ENCODE results near the gene RPS3. TPM values are rescaled to one million over a fixed set of nuclear protein-coding genes. Genes with fewer than 3 reads are reported as not detected.
"Not testable (repeated sequence)": the region's sequence is repeated elsewhere in the genome, so short reads cannot be mapped to it uniquely, and the experiment has no call there.

The RPS3 gene
- total and polyA plus RNA-seq, 9 of the 15 experiments (the other 6 are each of a cell fraction or from before 2014, with no cell fraction given): 2,700 to 5,771 (median 3,679) TPM

DNA sequence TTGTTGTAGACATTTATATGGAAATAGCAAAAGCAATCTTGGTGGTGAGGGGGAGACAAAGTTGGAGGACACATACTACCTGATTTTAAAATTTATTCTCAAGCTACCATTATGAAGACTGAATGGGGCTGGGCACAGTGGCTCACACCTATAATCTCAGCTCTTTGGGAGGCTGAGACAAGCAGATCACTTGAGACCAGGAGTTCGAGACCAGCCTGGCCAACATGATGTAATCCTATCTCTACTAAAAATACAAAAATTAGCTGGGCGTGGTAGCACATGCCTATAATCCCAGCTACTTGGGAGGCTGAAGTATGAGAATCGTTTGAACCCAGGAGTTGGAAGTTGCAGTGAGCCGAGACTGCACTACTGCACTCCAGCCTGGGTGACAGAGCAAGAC is 37.0 kb upstream of the RPS3 start:
- H3K9me3 ChIP-seq (replicated peaks; ENCODE audit: control insufficient read depth, insufficient read depth, low read depth, low read length); CTCF ChIA-PET (ENCODE audit: low intra/inter-chr PET ratio); BruUV-seq (replicated peaks); H4K20me1 ChIP-seq (replicated peaks; ENCODE audit: control insufficient read depth, insufficient read depth, low read length); DNase-seq (ENCODE audit: extremely low read depth in 1 of 4, low spot score in 3 of 4); H3K4me1 ChIP-seq (replicated peaks in 1 of 2; ENCODE audit: control insufficient read depth in 2 of 2, insufficient read depth in 2 of 2, low read length in 2 of 2); in situ Hi-C loops (cut with MboI); H3K4me3 ChIP-seq; H3K27ac ChIP-seq (ENCODE audit: extremely low read depth, low read depth, low read length); intact Hi-C loops (cut with micrococcal nuclease); H3K9me1 ChIP-seq (ENCODE audit: control insufficient read depth, insufficient read depth, low read length); H3K27me3 ChIP-seq (ENCODE audit: control insufficient read depth in 2 of 2, insufficient read depth in 2 of 2, low read length in 2 of 2); H3K9ac ChIP-seq (ENCODE audit: insufficient read depth in 1 of 2, low read depth in 2 of 2, low read length in 2 of 2); H3K79me2 ChIP-seq (ENCODE audit: control insufficient read depth, insufficient read depth, low read length); H3K36me3 ChIP-seq (ENCODE audit: control insufficient read depth, insufficient read depth, low read length); TF ChIP-seq TOE1 (CRISPR knock-in tag; IDR thresholded peaks at IDR 0.05; ENCODE audit: borderline replicate concordance, low read depth); JUND (IDR thresholded peaks at IDR 0.05; ENCODE audit: borderline replicate concordance, low read depth, low read length): not testable (repeated sequence)
- Histone ChIP-seq H2AFZ (ENCODE audit: low read depth, low read length) (peak overlapping the region; percentile 40), H3K4me2 (ENCODE audit: insufficient read depth, low read length) (peak overlapping the region; percentile 6; the same call in 1 of the 2 replicates)
- POLR2A ChIA-PET: interaction anchor here (0.6 to 1.8 kb wide), 7 partner anchors 10 to 119 kb away, joined by 3 to 11 read pairs (median 4); no protein-coding TSS in a partner anchor
- peak; percentile 32 for FAIRE-seq
- 0 out of 2 replicates have a peak, but pooled peaks have one; percentile 13 for TF ChIP-seq ARID1B (IDR thresholded peaks at IDR 0.05)
- TF ChIP-seq CEBPG (CRISPR knock-in tag; IDR thresholded peaks at IDR 0.05): peak; percentile 45; the same call in 1 of the 2 replicates
- TF ChIP-seq CEBPG (tag; conservative IDR thresholded peaks at IDR 0.05 in 1 of 2, IDR thresholded peaks at IDR 0.05 in 1 of 2): peak in 1 of 2 experiments; percentile 33; a peak in 1 of 4 replicates
- 0 out of 2 replicates have a peak, but pooled peaks have one; percentile 34 for TF ChIP-seq EP400 (IDR thresholded peaks at IDR 0.05)
- TF ChIP-seq TAL1 (IDR thresholded peaks at IDR 0.05): peak; percentile 18; the same call in 1 of the 2 replicates
- peak; percentile 38 for TF ChIP-seq CEBPB (tag; IDR thresholded peaks at IDR 0.05)
- peak; percentile 55 for TF ChIP-seq CBFA2T3 (IDR thresholded peaks at IDR 0.05)
- 0 out of 2 replicates have a peak, but pooled peaks have one; percentile 17 for TF ChIP-seq TOE1 (IDR thresholded peaks at IDR 0.05; ENCODE audit: borderline replicate concordance)
- TF ChIP-seq, protein P1, sequence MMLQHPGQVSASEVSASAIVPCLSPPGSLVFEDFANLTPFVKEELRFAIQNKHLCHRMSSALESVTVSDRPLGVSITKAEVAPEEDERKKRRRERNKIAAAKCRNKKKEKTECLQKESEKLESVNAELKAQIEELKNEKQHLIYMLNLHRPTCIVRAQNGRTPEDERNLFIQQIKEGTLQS (IDR thresholded peaks at IDR 0.05): peak; percentile 49; the same call in 1 of the 2 replicates
- TF ChIP-seq, protein P1 (CRISPR knock-in tag; conservative IDR thresholded peaks at IDR 0.05): not testable (repeated sequence)
- peak; percentile 37; the same call in 1 of the 3 replicates for TF ChIP-seq JUND (tag; IDR thresholded peaks at IDR 0.05; ENCODE audit: borderline replicate concordance, low read depth, low read length)
- TF ChIP-seq ATF7 (IDR thresholded peaks at IDR 0.05): peak; percentile 65; the same call in 1 of the 2 replicates
- TF ChIP-seq DPF2 (IDR thresholded peaks at IDR 0.05): 0 out of 2 replicates have a peak, but pooled peaks have one; percentile 20
- ATAC-seq: peak; percentile 43
- 13% methylated on average over 4 of the region's 4 CpGs for WGBS (ENCODE audit: insufficient coverage, low coverage, missing lambda C conversion rate)

Measured in K562 (cell line).